ENCODE data around the gene MEGF11. TPM values are rescaled to one million over a fixed set of nuclear protein-coding genes. Genes with fewer than 3 reads are reported as not detected.

MEGF11 gene
- total RNA-seq, 1 experiment from 2014 or later: not detected

GRCh38 chr15:66071160-66071920, 182.2 kb downstream of the MEGF11 start:
- Histone ChIP-seq H3K9ac (ENCODE audit: low read length) (no peak overlapping the region), H3K27me3 (ENCODE audit: low read length) (no peaks in the 10 kb centered on the region), H2AFZ (ENCODE audit: low read length) (no peak overlapping the region), H3K4me2 (ENCODE audit: low read length) (no peak overlapping the region), H3K79me2 (ENCODE audit: low read length) (no peaks in the 10 kb centered on the region), H3K27ac (ENCODE audit: low read length) (no peak overlapping the region), H3K4me3 (ENCODE audit: low read length) (no peak overlapping the region), H3K9me3 (ENCODE audit: low read length) (no peaks in the 10 kb centered on the region), H3K36me3 (ENCODE audit: low read depth, low read length) (no peaks in the 10 kb centered on the region), H3K9me2 (replicated peaks; ENCODE audit: low read length) (no peaks in the 10 kb centered on the region), H3K4me1 (ENCODE audit: insufficient read depth, low read length) (no peaks in the 10 kb centered on the region), H4K20me1 (ENCODE audit: low read length) (no peaks in the 10 kb centered on the region), H3F3A (ENCODE audit: low read length, unreplicated experiment) (no peaks in the 10 kb centered on the region)
- DNase-seq (no peak), ATAC-seq (no peak)
- intact Hi-C loops (cut with micrococcal nuclease): no loop called here
- ChIA-PET CTCF (no interaction called here), POLR2A (ENCODE audit: unreplicated experiment) (no interaction called here)
- no TSS peak for BruUV-seq (replicated peaks)
- TF ChIP-seq EZH2phosphoT487 (IDR thresholded peaks at IDR 0.05; ENCODE audit: borderline replicate concordance, low read length): no peak
- no peak for TF ChIP-seq EZH2 (IDR thresholded peaks at IDR 0.05; ENCODE audit: low read length, unreplicated experiment)
- no peak for TF ChIP-seq CTCF (conservative IDR thresholded peaks at IDR 0.05; ENCODE audit: low read depth, low read length)

- Histone ChIP-seq H3K79me2 (ENCODE audit: low read length) (no peaks in the 10 kb centered on the region), H3K27me3 (ENCODE audit: low read length) (no peaks in the 10 kb centered on the region), H2AFZ (ENCODE audit: low read length) (no peak overlapping the region), H3F3A (ENCODE audit: low read length, unreplicated experiment) (no peaks in the 10 kb centered on the region), H3K9ac (ENCODE audit: low read length) (no peak overlapping the region), H3K36me3 (ENCODE audit: low read depth, low read length) (no peaks in the 10 kb centered on the region), H3K9me2 (replicated peaks; ENCODE audit: low read length) (no peaks in the 10 kb centered on the region), H3K4me1 (ENCODE audit: insufficient read depth, low read length) (no peaks in the 10 kb centered on the region), H3K4me2 (ENCODE audit: low read length) (no peak overlapping the region), H3K9me3 (ENCODE audit: low read length) (no peaks in the 10 kb centered on the region), H4K20me1 (ENCODE audit: low read length) (no peaks in the 10 kb centered on the region), H3K27ac (ENCODE audit: low read length) (no peak overlapping the region), H3K4me3 (ENCODE audit: low read length) (no peak overlapping the region)
- intact Hi-C loops (cut with micrococcal nuclease): no loop called here
- no peak for TF ChIP-seq EZH2 (IDR thresholded peaks at IDR 0.05; ENCODE audit: low read length, unreplicated experiment)
- no peak for TF ChIP-seq EZH2phosphoT487 (IDR thresholded peaks at IDR 0.05; ENCODE audit: borderline replicate concordance, low read length)
- no peak for TF ChIP-seq CTCF (conservative IDR thresholded peaks at IDR 0.05; ENCODE audit: low read depth, low read length)
- no peak for DNase-seq
- BruUV-seq (replicated peaks): no TSS peak
- no peak for ATAC-seq
- POLR2A ChIA-PET (ENCODE audit: unreplicated experiment): no interaction called here
- CTCF ChIA-PET: no interaction called here
These were observed 183.2 kb downstream of the MEGF11 start for GRCh38 chr15:66070220-66070934.

- no peak overlapping the region for H2AFZ ChIP-seq (ENCODE audit: low read length)
- no peaks in the 10 kb centered on the region for H3F3A ChIP-seq (ENCODE audit: low read length, unreplicated experiment)
- H4K20me1 ChIP-seq (ENCODE audit: low read length): no peaks in the 10 kb centered on the region
- ChIA-PET POLR2A (ENCODE audit: unreplicated experiment) (no interaction called here), CTCF (no interaction called here)
- no peaks in the 10 kb centered on the region for H3K36me3 ChIP-seq (ENCODE audit: low read depth, low read length)
- H3K9ac ChIP-seq (ENCODE audit: low read length): no peak overlapping the region
- no peaks in the 10 kb centered on the region for H3K27me3 ChIP-seq (ENCODE audit: low read length)
- no peaks in the 10 kb centered on the region for H3K4me1 ChIP-seq (ENCODE audit: insufficient read depth, low read length)
- no TSS peak for BruUV-seq (replicated peaks)
- H3K4me3 ChIP-seq (ENCODE audit: low read length): no peak overlapping the region
- no peak for DNase-seq
- no peak overlapping the region for H3K27ac ChIP-seq (ENCODE audit: low read length)
- no peak for ATAC-seq
- TF ChIP-seq EZH2phosphoT487 (IDR thresholded peaks at IDR 0.05; ENCODE audit: borderline replicate concordance, low read length) (no peak), CTCF (conservative IDR thresholded peaks at IDR 0.05; ENCODE audit: low read depth, low read length) (no peak), EZH2 (IDR thresholded peaks at IDR 0.05; ENCODE audit: low read length, unreplicated experiment) (no peak)
- no peaks in the 10 kb centered on the region for H3K9me3 ChIP-seq (ENCODE audit: low read length)
- no peaks in the 10 kb centered on the region for H3K79me2 ChIP-seq (ENCODE audit: low read length)
- no peak overlapping the region for H3K4me2 ChIP-seq (ENCODE audit: low read length)
- intact Hi-C loops (cut with micrococcal nuclease): no loop called here
- no peaks in the 10 kb centered on the region for H3K9me2 ChIP-seq (replicated peaks; ENCODE audit: low read length)
These were observed 183.8 kb downstream of the MEGF11 start for GRCh38 chr15:66069751-66070150.
